ENCODE data around the gene LTB.

LTB gene, protein sequence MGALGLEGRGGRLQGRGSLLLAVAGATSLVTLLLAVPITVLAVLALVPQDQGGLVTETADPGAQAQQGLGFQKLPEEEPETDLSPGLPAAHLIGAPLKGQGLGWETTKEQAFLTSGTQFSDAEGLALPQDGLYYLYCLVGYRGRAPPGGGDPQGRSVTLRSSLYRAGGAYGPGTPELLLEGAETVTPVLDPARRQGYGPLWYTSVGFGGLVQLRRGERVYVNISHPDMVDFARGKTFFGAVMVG

DNA sequence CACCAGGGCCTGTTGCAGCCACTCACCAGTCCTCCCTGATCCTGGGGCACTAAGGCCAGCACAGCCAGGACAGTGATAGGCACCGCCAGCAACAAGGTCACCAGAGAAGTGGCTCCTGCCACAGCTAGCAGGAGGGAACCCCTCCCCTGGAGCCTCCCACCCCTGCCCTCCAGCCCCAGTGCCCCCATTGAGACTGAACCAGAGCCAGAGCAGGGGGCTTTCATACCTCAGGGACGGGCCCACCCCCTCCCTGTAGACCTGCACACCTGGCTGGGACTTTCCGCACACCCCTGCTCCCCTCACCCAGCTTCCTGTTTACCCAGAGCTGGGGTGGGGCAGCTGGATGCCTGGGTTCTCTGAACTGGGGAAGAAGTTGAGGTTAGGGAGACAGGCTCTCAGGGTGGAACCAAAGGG lies at the start of gene LTB:
TSS of gene LTB (minus strand) at position 195 of the 414 bp plus-strand sequence. CDS start at position 188, 7 bp downstream.
- no peak for DNase-seq
- intact Hi-C loops (cut with DNase I): no loop called here

GRCh38 chr6:31631681-31632278 lies 49.6 kb upstream of the LTB start:
- intact Hi-C loops (cut with DNase I): no loop called here
- no peak for DNase-seq

DNA sequence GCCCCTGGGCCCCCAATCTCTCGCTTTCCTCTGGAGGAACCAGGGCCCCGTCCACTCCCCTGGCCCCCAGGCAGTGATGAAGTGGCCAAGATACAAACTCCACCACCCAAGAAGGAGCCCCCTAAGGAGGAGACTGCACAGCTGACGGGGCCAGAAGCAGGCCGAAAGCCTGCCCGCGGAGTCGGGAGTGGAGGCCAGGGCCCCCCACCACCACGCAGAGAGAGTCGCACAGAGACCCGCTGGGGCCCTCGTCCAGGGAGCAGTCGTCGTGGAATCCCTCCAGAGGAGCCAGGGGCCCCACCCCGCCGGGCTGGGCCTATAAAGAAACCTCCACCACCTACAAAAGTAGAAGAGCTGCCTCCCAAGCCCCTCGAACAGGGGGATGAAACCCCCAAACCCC lies 49.0 kb upstream of the LTB start:
- no peak for DNase-seq
- intact Hi-C loops (cut with DNase I): no loop called here

DNA sequence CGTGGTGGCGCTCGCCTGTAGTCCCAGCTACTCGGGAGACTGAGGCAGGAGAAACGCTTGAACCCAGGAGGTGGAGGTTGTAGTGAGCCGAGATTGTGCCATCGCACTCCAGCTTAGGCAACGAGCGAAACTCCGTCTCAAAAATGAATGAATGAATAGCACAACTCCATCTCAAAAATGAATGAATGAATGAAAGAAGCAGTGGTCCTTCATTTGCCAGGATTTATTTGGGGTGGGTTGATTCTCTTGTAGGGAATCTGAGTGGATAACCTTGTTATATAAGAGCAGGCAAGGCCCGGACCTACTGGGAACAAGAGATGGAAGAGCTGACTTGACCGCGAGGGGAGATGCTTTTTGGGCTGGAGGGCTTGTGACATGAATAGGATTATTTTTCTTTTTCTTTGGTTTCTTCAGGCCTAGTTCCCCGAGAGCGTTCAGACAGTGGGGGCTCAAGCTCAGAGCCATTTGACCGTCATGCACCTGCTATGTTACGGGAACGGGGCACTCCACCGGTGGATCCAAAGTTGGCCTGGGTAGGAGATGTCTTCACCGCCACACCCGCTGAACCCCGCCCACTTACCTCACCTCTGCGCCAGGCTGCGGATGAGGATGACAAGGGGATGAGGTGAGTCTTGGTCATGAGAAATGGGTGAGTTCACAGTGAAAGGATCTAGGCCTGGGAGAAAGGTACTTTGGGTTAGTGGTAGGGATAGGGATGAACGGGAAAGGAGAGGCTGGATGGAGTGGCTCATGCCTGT lies 48.1 kb upstream of the LTB start:
- intact Hi-C loops (cut with DNase I): no loop called here
- DNase-seq: no peak

- DNase-seq: no peak
- intact Hi-C loops (cut with DNase I): no loop called here
Measured at GRCh38 chr6:31629014-31629413, 46.8 kb upstream of the LTB start.

GRCh38 chr6:31627690-31628287 lies 45.6 kb upstream of the LTB start:
- DNase-seq: no peak
- intact Hi-C loops (cut with DNase I): no loop called here

- intact Hi-C loops (cut with DNase I): no loop called here
- DNase-seq: no peak
Measured at GRCh38 chr6:31626952-31627351, 44.7 kb upstream of the LTB start.

DNA sequence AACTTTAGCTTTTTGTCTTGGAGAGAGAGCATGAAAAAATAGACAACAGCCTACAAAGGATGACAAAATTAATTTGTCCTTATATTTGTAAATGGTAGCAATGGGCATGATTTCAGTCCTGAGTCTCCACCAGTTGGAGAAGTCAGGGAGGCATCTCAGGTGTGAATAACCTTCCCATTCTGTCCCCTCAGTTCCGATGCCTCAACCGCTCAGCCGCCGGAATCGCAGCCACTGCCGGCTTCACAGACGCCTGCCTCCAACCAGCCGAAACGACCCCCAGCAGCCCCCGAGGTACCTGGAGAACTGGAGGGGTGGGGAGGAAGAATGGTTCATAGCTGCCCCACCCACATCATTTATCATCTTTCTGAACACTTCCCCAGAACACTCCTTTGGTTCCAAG lies 41.8 kb upstream of the LTB start:
- no peak for DNase-seq

DNA sequence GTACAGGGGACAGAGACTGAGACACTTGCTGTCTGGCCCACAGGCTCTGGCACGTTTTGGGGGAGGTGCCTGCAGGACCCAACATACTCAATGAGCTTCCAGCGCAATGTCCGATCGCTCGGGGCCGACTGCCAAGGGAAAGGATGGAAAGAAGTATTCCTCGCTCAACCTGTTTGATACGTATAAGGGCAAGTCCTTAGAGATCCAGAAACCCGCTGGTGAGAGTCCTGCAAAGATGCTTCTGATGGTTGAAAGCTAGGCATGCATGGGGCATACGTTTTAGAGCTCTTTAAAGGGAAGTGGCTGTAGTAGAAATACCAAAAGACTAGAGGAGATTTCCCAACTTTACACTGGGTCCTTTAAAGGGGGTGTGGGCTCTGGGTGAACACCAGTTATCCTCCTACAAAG lies 40.5 kb upstream of the LTB start:
- DNase-seq: no peak
- intact Hi-C loops (cut with DNase I): loop anchor here (5.0 kb wide), 2 partner anchors 45 to 80 kb away; partner anchors contain the start of genes CSNK2B, DDX39B and LY6G5B

More for the DNA sequence above, 41.8 kb upstream of the LTB start:
- intact Hi-C loops (cut with DNase I): loop anchor here (5.0 kb wide), 2 partner anchors 43 to 82 kb away; partner anchors contain the start of genes CSNK2B, DDX39B and LY6G5B

- intact Hi-C loops (cut with DNase I): loop anchor here (5.0 kb wide), 2 partner anchors 45 to 80 kb away; partner anchors contain the start of genes CSNK2B, DDX39B and LY6G5B
- DNase-seq: no peak
Measured at GRCh38 chr6:31621991-31622390, 39.8 kb upstream of the LTB start.

DNA sequence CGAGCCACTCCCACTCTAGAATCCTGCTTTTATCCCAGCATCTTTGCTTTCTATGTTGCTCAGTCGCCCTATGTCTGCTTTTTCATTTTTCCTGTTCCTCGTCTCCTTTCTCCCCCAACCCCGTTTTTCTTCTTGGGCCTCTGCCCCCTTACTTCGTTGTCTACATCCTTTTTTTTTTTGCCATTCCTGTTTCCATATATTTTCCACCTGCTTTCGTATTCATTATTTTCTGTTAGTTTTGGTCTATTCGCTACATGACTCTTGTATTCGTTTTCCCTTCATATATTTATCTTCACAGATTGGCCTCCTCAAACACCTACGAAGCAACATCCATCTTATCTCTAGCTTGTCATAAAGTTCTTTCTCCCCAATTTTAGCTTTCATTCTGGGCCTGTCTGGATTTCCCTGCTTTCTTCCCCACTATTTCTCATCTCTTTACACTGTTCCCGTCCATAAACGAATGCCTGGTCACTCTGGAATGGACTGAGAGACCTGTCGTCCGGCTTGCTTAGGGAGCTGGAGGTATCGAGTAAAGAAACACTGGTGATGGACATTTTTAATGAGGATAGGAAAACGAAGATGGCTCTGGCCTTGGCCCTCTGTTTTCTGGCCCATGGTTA lies 39.2 kb upstream of the LTB start:
- intact Hi-C loops (cut with DNase I): loop anchor here (5.0 kb wide), 2 partner anchors 46 to 79 kb away; partner anchors contain the start of genes CSNK2B, DDX39B and LY6G5B
- DNase-seq: no peak

GRCh38 chr6:31620586-31621319 lies 38.5 kb upstream of the LTB start, which contains the start of gene PRRC2A:
Gene PRRC2A, plus strand, starts transcription at chr6:31620715. Its CDS starts 2,075 bp downstream, at chr6:31622790.
- peak in 32 of 42 donors; percentile 48 to 98 (median 80) for DNase-seq
- intact Hi-C loops (cut with DNase I): loop anchor here (5.0 kb wide), 2 partner anchors 47 to 78 kb away; partner anchors contain the start of genes CSNK2B, DDX39B and LY6G5B

DNA sequence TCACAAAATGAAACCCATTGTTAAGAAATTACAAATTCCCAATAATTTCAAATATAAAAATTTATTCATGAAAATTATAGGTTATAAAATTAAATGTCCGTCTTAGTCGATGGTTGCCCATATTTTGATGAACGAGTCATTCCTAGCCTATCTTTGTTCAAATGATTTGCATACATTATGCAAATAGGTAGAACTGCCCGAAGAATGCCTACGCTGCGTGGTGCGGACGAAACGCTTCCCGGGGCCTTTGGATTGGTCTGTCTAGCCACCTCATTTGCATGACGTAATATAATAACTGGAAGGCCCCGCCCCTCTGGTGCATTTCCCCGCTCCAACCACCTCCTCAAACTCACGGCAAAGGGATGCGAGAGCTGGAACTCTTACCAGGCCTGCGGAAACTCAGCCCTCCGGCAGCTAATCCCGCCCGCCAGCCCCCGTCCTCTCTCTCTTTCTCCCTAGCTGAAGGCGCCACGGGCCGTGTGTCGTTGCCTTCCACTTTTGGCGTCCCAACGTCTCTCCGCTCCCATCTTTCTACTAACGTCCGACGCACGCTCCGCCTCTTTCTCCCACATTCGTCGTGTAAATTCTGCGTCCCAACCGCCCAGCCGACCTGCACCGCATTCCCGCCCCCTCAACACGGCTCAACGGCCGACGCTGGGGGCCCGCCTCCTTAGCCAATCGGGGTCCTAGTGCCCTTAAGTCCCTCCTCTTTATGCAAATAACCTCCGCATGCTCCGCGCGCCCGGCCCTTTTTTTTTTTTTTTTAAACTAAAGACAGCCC lies 37.8 kb upstream of the LTB start:
- DNase-seq: peak; percentile 90 to 99 (median 97)

GRCh38 chr6:31617010-31617409 lies 34.8 kb upstream of the LTB start:
- no peak for DNase-seq
- intact Hi-C loops (cut with DNase I): no loop called here

More for the DNA sequence above, 37.8 kb upstream of the LTB start:
- intact Hi-C loops (cut with DNase I): loop anchor here (5.0 kb wide), 2 partner anchors 47 to 78 kb away; partner anchors contain the start of genes CSNK2B, DDX39B and LY6G5B

- intact Hi-C loops (cut with DNase I): no loop called here
- peak in 6 of 42 donors; percentile 11 to 48 (median 26) for DNase-seq
Measured at GRCh38 chr6:31615748-31616147, 33.5 kb upstream of the LTB start.

- peak in 1 of 42 donors; percentile 25 for DNase-seq
- intact Hi-C loops (cut with DNase I): no loop called here
Measured at GRCh38 chr6:31614684-31615578, 32.7 kb upstream of the LTB start, which contains the start of gene AIF1. Gene AIF1, plus strand, starts transcription at chr6:31615234. Its CDS starts 96 bp downstream, at chr6:31615330.

All from head of caudate nucleus (tissue), 42 donors.